CD4-positive, alpha-beta T cell treated with Interleukin-10 for 1 hour (primary cell): Measurements from ENCODE around the gene NCAM1.

ENCODE experiments used
- DNase-seq: peaks from one replicate; pipeline ENCODE4 v3.0.0-alpha.2; 2020

NCAM1 gene

DNA sequence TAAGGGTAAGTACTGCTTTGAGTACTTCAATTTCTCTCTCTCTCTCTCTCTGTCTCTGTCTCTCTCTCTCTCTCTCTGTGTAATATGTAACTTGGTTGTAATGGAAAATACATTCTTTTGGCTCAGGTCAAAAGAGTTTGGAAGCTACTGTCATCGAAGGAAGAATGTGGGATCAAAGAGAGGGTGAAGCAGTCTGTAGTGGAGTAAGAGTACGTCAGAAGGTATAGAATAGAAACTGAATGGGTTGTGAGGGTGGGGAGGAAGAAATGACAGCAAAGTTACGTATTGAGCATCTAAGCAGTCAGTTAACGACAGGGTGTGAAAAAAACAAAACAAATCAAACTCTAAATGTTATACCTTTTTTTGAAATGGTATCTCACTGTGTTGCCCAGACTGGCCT lies 10.0 kb downstream of the NCAM1 start:
- DNase-seq, result no peak

GRCh38 chr11:112971827-112972226 lies 10.6 kb downstream of the NCAM1 start:
- DNase-seq, result no peak

GRCh38 chr11:112972399-112973145 lies 11.4 kb downstream of the NCAM1 start:
- DNase-seq, result no peak

DNA sequence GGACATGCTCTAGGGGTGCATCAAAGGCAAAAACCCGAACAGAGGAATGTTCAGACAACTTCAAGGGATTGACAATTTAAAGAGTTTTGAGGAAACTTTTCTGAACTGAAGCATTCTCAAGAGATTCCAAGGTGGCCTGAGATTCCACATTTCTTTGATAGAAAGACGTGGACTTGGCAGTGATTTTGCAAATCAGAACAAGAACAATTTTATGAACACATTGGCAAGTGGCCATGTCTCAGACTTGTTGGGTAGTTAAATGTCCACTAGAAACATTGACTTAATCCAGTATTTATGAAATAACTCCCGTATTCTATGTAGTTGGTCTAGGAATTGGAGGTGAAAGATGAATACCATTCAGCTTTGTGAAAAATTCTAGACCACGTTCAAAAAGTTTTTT lies 13.8 kb downstream of the NCAM1 start:
- DNase-seq, result no peak

DNA sequence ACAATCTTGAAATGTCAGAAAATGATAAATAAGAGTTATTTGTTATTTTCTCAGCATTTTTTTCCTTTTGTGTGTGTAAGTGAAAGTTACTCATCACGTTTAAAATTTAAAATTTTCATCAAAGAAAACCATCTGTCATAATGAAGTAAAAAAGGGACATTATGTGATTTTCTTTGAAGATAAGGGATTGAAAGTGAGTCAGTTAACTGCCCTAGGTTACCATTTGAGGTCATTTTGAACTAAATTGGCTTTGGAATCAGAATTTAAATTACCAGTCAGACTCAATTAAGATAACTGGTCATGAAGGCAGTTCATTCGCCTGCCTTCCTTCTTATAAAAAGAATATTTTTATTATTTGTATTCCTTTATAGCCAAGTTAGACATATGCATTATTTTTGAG lies 14.3 kb downstream of the NCAM1 start:
- DNase-seq, result no peak

GRCh38 chr11:112977755-112978154 lies 16.5 kb downstream of the NCAM1 start:
- DNase-seq, result no peak

GRCh38 chr11:112983887-112984286 lies 22.7 kb downstream of the NCAM1 start:
- no peak for DNase-seq

GRCh38 chr11:112989198-112989597 lies 28.0 kb downstream of the NCAM1 start:
- no peak for DNase-seq

- DNase-seq, result no peak
These were observed 32.6 kb downstream of the NCAM1 start for GRCh38 chr11:112993808-112994207.

DNA sequence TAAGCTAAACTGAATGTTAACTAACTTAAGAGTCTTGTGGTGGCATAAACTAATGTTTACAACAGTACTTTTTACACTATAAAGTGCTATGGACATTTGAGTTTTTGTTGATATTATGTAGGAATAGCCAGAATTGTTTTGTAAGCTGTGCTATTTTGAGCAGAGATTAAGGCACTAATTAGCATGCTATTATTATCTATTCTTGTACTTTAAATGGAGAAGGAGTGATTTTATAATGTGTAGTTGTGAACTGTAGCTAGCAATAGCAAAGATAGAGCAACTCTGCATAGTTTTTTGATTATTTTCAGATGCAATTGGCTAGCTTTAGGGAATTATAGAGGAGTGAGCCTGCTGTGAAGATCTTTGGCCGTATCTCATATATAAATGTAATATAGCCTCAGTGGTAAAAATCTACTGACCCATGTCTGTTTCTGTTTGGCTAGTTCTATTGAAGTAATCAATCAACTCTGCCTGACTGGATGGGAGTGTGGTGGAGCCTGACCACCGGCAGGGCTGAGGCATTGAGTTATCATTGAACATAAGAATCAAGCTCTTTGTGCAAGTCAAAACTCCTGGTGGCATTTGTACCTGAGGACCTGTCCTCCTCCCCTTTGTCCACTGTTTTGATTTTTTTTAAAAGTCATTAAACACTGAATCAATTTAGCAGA lies 34.3 kb downstream of the NCAM1 start:
- no peak for DNase-seq

DNA sequence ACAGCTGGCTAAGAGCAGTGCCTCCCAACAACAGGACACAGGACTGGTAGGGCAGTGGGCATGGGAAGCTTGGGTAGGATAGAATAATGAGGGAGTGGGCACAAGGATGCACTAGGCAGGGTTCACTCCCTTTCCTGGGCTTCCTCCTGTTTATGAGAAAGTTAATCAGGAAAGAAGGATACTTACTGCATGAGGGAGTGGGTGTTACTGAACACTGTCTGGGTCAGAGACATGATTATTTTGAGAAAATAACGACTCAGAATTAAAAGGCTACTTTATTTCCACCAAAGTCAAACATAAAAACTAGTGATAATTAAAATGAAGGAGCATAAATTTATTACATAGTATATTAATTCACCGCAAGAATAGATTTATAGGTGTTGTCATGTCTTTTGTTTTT lies 35.8 kb downstream of the NCAM1 start:
- DNase-seq, result no peak

- DNase-seq, result no peak
These were observed 36.7 kb downstream of the NCAM1 start for GRCh38 chr11:112997857-112998466.

GRCh38 chr11:112999520-112999919 lies 38.3 kb downstream of the NCAM1 start:
- DNase-seq, result no peak

GRCh38 chr11:113001709-113002108 lies 40.5 kb downstream of the NCAM1 start:
- no peak for DNase-seq

DNA sequence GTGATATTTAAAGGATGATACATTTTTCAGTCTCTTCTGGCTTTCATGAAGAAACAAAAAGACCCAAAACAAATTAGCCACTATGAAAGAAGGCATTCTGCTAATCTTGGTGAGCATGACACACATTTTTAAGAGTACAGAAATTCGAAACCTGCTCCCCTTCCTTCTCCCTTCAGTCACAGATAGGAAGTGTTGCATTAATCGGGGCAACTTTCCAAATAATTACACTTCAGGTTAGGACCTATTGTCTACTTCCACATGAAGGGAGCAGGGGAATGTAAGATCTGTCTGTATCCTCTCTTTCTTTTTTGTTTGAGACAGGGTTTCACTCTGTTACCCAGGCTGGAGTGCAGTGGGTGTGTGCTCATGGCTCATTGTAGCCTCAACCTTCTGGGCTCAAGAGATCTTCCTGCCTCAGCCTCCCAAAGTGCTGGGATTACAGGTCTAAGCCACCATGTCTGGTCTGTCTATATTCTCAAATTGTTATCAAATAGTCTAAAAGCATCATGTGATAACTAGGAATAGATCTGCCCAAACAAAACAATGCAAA lies 45.8 kb downstream of the NCAM1 start:
- DNase-seq, result no peak

DNA sequence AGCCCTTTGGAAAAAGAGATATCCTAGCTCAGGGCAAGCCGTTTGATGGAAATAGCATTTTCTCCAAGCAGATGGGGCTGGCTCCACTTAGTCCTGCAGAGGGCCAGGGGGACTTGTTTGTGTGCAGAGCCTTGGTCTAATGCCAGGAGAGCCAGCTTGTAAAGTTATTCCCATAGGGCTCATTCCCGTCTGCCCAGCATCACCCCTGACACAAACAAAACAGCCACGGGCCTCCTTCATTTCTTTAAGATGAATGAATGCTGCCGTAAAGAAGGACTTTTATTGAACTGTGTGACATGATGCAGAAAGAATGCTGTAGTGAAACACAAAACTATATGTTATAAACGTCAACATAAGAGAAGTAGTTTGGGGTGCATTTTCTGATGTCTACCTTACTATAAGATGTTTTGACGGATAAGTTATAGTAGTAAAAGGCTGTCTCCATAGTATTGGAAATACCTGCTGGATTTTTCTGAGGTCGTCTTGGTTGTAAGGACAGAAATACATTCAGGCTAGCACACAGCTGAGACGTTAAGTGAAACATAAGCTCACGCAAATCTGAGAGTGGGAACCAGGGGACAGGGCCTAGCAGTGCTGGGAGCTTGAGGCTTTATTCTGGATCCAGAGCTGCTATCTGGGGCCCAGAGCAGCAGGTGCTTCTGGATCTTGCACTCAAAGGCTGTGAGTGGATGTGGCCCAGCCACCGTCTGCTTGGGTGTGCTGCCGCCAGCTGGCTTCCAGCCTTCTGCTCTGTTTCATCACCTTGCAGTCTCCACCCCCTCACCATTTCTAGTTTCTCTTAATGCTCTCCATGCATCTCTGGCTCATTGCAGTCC lies 53.3 kb downstream of the NCAM1 start:
- DNase-seq, result no peak

GRCh38 chr11:113015098-113015455 lies 53.9 kb downstream of the NCAM1 start:
- DNase-seq, result no peak

DNA sequence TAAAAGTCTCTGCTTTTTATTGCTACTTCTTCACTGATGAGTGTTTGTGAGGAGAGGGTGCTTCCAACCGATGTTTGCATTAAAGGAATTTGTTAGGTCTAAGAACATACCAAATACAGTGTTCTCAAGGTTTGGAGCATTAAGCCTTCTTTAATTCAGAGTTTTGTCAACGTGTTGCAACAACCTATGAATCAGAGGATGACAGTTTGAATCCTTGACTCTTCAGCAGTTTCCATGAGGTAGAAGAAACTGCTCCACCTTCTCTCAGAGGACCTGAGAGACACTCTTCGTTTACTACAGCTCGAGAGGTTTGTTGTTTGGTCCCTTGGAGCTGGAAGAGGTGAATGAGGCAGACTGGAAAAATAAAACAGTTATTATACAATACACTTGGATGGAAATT lies 55.7 kb downstream of the NCAM1 start:
- DNase-seq, result no peak

DNA sequence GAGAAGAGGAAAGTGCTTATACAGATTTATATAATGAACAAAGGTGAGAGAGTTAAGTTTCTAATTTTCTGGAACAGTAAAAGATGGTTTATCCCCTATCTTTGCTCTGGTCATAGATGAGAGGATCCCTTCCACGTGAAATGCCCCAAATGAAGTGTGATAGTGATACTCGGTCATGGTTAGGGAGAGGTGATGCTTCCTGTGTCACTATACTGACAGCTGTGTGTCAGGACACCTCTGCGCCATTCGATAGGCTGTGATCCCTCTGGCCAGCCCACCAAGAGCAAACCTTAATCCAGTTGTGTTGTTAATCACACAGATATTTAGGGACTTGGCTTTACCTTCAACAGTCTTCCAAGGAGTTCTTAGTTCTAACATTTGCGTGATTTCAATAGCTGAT lies 57.7 kb downstream of the NCAM1 start:
- no peak for DNase-seq

DNA sequence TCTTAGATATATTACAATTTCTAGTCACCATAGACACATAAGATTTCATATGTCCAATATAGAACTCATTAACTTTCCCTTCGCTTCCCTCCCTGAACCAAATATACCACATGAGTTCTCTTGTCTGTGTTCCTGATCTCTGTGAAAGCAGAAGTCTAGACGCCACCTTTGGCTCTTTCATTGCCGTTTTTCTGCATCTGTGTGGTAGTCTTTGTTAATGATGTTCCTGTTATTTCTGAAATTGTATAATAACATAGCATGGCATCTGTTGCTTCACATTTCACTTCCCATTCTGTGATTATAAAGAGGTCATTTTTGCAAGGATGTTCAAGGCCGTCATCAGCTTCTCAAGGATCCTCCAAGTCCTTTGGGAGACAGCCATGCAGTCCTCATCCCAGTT lies 58.5 kb downstream of the NCAM1 start:
- peak; percentile 0 for DNase-seq

DNA sequence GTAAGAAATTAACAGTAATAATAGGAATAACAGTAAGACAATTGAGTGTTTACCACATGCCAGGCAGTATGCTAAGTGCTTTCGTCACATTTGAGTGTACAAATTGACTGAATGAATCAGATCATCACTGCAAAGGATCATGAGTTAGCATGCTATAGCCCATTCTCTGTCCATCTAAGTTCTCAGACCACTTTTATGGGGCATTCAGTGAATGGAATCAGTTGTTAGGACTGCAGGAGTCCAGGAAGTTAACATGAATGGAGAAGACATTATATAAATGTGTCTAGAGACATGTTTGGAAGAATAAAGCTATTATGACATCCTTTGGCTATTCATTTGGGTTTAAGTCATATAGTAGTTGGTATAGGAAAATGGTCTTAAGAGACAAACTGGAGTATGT lies 59.9 kb downstream of the NCAM1 start:
- DNase-seq, result no peak

DNA sequence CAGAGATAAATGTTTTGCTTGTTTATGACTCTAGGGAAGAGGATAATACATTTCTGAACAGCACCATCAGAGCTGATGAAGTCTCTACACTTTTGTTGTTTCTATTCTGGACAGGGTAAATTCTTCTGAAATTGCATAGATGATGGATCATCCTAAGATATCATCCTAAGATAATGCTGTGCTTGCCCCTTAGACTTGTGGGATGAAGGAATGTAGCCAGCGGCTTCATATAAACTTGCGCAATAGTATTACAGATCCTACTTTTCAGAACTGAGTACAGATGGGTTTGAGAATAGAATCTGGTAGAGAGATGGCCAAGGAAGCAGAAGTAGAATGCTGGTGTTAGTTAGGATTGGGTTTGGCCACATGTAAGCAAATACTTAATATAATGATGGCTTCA lies 61.0 kb downstream of the NCAM1 start:
- no peak for DNase-seq

DNA sequence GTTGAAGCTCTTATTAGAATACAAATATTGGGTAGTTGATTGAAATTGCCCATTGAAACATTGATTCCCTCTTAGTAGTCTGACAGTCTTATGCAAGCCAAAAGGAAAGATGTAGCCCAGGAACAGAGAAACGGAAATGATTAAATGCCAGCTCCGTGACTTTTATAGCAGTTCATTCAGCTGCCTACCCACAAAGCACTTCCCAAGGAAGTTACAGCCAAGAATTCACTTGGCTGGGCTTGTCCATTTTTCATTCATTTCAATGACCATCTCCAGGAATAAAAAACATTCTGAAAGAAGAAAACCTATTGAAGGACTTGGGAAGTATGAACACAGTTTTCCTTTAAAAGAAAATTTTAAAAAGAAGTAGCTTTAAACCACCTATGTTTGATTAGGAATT lies 62.0 kb downstream of the NCAM1 start:
- DNase-seq, result no peak
